WTC11 (cell line): Measurements from ENCODE around the gene FBXW9. TPM values are rescaled to one million over a fixed set of nuclear protein-coding genes. Genes with fewer than 3 reads are reported as not detected.
"Not testable (repeated sequence)": the region's sequence is repeated elsewhere in the genome, so short reads cannot be mapped to it uniquely, and the experiment has no call there.

Source experiments
- ATAC-seq: fragments of 200-7000 bp; cut with Tn5 transposase; 2 replicates; pipeline ENCODE4 v1.10.0; 2021; ENCODE audit warnings: mild to moderate bottlenecking, moderate library complexity
- CTCF ChIA-PET: fragments of 300-600 bp; sonication (Branson Sonifier 250); formaldehyde crosslinking; loops from one replicate; lab custom pipeline; 2021; ENCODE audit warnings: antibody characterized with exemption; lab: Charles Lee
- POLR2A ChIA-PET: fragments of 350-600 bp; sonication (Branson Sonifier 250); formaldehyde crosslinking; loops from one replicate; lab custom pipeline; 2021; ENCODE audit warnings: antibody characterized with exemption; lab: Charles Lee
- DNase-seq: peaks from one replicate; pipeline ENCODE4 v3.0.0; 2021; ENCODE audit warnings: low spot score
- H3K27ac Mint-ChIP-seq: 2 replicates; pipeline ENCODE4 v1.8.0; 2021; ENCODE audit warnings: mixed read lengths
- H3K27me3 Mint-ChIP-seq: 2 replicates; pipeline ENCODE4 v1.8.0; 2021; ENCODE audit warnings: low read depth, mild to moderate bottlenecking, moderate library complexity, mixed read lengths
- H3K36me3 Mint-ChIP-seq: 2 replicates; pipeline ENCODE4 v1.8.0; 2021; ENCODE audit warnings: mixed read lengths
- H3K4me1 Mint-ChIP-seq: 2 replicates; pipeline ENCODE4 v1.8.0; 2022; ENCODE audit warnings: mixed read lengths
- H3K4me3 Mint-ChIP-seq: 2 replicates; pipeline ENCODE4 v1.8.0; 2021; ENCODE audit warnings: mild to moderate bottlenecking, moderate library complexity, mixed read lengths
- H3K9me3 Mint-ChIP-seq: 2 replicates; pipeline ENCODE4 v1.8.0; 2021; ENCODE audit warnings: mixed read lengths
- CREB1 ChIP-seq: sonication (generic); formaldehyde crosslinking; IDR thresholded peaks from 2 replicates; pipeline ENCODE4 v1.8.0; 2023; ENCODE audit warnings: mild to moderate bottlenecking, missing genetic modification reagents
- FOXP1 ChIP-seq: sonication (generic); formaldehyde crosslinking; IDR thresholded peaks from 2 replicates; pipeline ENCODE4 v1.8.0; 2022; ENCODE audit warnings: missing genetic modification reagents, mild to moderate bottlenecking, moderate library complexity, borderline replicate concordance
- HMGA2 ChIP-seq: fragments of 250-450 bp; sonication (Bioruptor Pico); IDR thresholded peaks from 2 replicates; pipeline ENCODE4 v1.4.0; 2021; ENCODE audit warnings: mild to moderate bottlenecking, moderate library complexity
- NFATC4 ChIP-seq: fragments of 250-450 bp; sonication (Bioruptor Pico); IDR thresholded peaks from 2 replicates; pipeline ENCODE4 v1.9.0; 2021; ENCODE audit warnings: mild to moderate bottlenecking
- NR1H2 ChIP-seq: sonication (generic); formaldehyde crosslinking; IDR thresholded peaks from 2 replicates; pipeline ENCODE4 v1.9.0; 2021; ENCODE audit warnings: mild to moderate bottlenecking, moderate library complexity, missing genetic modification reagents
- RELA ChIP-seq: sonication (generic); formaldehyde crosslinking; IDR thresholded peaks from 2 replicates; pipeline ENCODE4 v1.8.1; 2022; ENCODE audit warnings: missing genetic modification reagents, mild to moderate bottlenecking, borderline replicate concordance
- RORB ChIP-seq: fragments of 250-450 bp; sonication (Bioruptor Pico); IDR thresholded peaks from 2 replicates; pipeline ENCODE4 v1.9.0; 2021; ENCODE audit warnings: mild to moderate bottlenecking
- ZBTB21 ChIP-seq: sonication (generic); formaldehyde crosslinking; IDR thresholded peaks from 2 replicates; pipeline ENCODE4 v1.8.1; 2023; ENCODE audit warnings: mild to moderate bottlenecking, missing genetic modification reagents, borderline replicate concordance
- ZNF232 ChIP-seq: sonication (generic); formaldehyde crosslinking; IDR thresholded peaks from 2 replicates; pipeline ENCODE4 v1.8.0; 2022; ENCODE audit warnings: mild to moderate bottlenecking, missing genetic modification reagents
- ZNF416 ChIP-seq: fragments of 250-450 bp; sonication (Bioruptor Pico); IDR thresholded peaks from 2 replicates; pipeline ENCODE4 v1.9.0; 2021; ENCODE audit warnings: mild to moderate bottlenecking, inconsistent platforms
- ZNF423 ChIP-seq: fragments of 250-450 bp; sonication (Bioruptor Pico); IDR thresholded peaks from 2 replicates; pipeline ENCODE4 v2.1.2; 2022; ENCODE audit warnings: mild to moderate bottlenecking, moderate library complexity
- ZNF671 ChIP-seq: fragments of 250-450 bp; sonication (Bioruptor Pico); IDR thresholded peaks from 2 replicates; pipeline ENCODE4 v1.8.0; 2021; ENCODE audit warnings: mild to moderate bottlenecking
- total RNA-seq: library from RNA; stranded (reverse); gene quantifications from 3 replicates; pipeline ENCODE4 v1.2.3, GENCODE V29; 2021
- TF ChIP-seq, protein P1 (sequence below): sonication (generic); formaldehyde crosslinking; IDR thresholded peaks from 2 replicates; pipeline ENCODE4 v1.8.1; 2023; ENCODE audit warnings: mild to moderate bottlenecking, missing genetic modification reagents
- TF ChIP-seq, protein P2 (sequence below): sonication (generic); formaldehyde crosslinking; IDR thresholded peaks from 2 replicates; pipeline ENCODE4 v1.8.0; 2022; ENCODE audit warnings: mild to moderate bottlenecking, missing genetic modification reagents
- TF ChIP-seq, protein P3 (sequence below): fragments of 200-600 bp; IDR thresholded peaks from 2 replicates; pipeline ENCODE4 v1.8.0; 2022; ENCODE audit warnings: antibody characterized with exemption
- TF ChIP-seq, protein P4 (sequence below): fragments of 250-450 bp; sonication (Bioruptor Pico); IDR thresholded peaks from 2 replicates; pipeline ENCODE4 v1.8.0; 2021; ENCODE audit warnings: mild to moderate bottlenecking
- TF ChIP-seq, protein P5 (sequence below): fragments of 250-450 bp; sonication (Bioruptor Pico); conservative IDR thresholded peaks from 2 replicates; pipeline ENCODE4 v1.9.0; 2021; ENCODE audit warnings: mild to moderate bottlenecking
- TF ChIP-seq, protein P6 (sequence below): sonication (generic); formaldehyde crosslinking; IDR thresholded peaks from 2 replicates; pipeline ENCODE4 v1.8.1; 2023; ENCODE audit warnings: mild to moderate bottlenecking, moderate library complexity, missing genetic modification reagents
- TF ChIP-seq, protein P7 (sequence below): sonication (generic); formaldehyde crosslinking; IDR thresholded peaks from 2 replicates; pipeline ENCODE4 v1.8.1; 2022; ENCODE audit warnings: missing genetic modification reagents, borderline replicate concordance

The FBXW9 gene
- total RNA-seq, 1 experiment from 2014 or later, result 15.2 TPM

DNA sequence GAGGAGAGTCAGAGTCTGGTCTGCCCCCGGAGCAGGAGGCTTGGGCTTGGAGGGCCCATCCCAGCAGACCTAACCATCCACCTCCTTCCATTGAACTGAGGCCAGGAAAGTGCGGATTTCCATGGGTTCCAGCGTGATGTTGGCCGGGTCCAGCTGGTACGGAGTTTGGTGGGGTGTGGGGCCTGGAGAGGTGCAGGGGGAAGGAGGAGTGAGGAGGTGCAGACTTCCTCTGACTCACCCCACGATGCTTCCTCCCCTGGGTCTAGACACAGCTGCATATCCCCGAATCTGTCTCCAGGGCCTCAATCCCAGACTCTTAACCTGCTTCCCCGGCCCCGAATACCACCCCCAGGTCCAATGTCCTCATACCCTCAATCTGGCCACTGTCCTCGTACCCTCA, 49.9 kb downstream of the FBXW9 start:
- H3K9me3 Mint-ChIP-seq, result no peaks in the 10 kb centered on the region
- peak overlapping the region; percentile 76 for H3K4me3 Mint-ChIP-seq
- ChIA-PET CTCF (interaction anchor here (1.1 to 2.8 kb wide), 6 partner anchors 10 to 83 kb away, joined by 3 to 22 read pairs (median 10); partner anchors contain the start of genes DHPS, MAN2B1 and WDR83), POLR2A (no interaction called here)
- peaks cover 6% of the 10 kb centered on the region for H3K36me3 Mint-ChIP-seq
- peaks cover 15% of the 10 kb centered on the region for H3K27me3 Mint-ChIP-seq
- H3K27ac Mint-ChIP-seq, result no peak overlapping the region
- TF ChIP-seq NFATC4 (CRISPR knock-in tag) (no peak), ZNF416 (no peak), CREB1 (CRISPR knock-in tag) (no peak), ZBTB21 (no peak), RELA (no peak), HMGA2 (CRISPR knock-in tag) (no peak), ZNF232 (no peak), NR1H2 (CRISPR knock-in tag) (no peak), RORB (no peak), ZNF423 (CRISPR knock-in tag) (no peak), ZNF671 (CRISPR knock-in tag) (no peak), FOXP1 (CRISPR knock-in tag) (no peak)
- TF ChIP-seq, protein P1, sequence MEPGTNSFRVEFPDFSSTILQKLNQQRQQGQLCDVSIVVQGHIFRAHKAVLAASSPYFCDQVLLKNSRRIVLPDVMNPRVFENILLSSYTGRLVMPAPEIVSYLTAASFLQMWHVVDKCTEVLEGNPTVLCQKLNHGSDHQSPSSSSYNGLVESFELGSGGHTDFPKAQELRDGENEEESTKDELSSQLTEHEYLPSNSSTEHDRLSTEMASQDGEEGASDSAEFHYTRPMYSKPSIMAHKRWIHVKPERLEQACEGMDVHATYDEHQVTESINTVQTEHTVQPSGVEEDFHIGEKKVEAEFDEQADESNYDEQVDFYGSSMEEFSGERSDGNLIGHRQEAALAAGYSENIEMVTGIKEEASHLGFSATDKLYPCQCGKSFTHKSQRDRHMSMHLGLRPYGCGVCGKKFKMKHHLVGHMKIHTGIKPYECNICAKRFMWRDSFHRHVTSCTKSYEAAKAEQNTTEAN, result no peak
- TF ChIP-seq, protein P2, sequence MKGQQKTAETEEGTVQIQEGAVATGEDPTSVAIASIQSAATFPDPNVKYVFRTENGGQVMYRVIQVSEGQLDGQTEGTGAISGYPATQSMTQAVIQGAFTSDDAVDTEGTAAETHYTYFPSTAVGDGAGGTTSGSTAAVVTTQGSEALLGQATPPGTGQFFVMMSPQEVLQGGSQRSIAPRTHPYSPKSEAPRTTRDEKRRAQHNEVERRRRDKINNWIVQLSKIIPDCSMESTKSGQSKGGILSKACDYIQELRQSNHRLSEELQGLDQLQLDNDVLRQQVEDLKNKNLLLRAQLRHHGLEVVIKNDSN (CRISPR knock-in tag), result no peak
- TF ChIP-seq, protein P3, sequence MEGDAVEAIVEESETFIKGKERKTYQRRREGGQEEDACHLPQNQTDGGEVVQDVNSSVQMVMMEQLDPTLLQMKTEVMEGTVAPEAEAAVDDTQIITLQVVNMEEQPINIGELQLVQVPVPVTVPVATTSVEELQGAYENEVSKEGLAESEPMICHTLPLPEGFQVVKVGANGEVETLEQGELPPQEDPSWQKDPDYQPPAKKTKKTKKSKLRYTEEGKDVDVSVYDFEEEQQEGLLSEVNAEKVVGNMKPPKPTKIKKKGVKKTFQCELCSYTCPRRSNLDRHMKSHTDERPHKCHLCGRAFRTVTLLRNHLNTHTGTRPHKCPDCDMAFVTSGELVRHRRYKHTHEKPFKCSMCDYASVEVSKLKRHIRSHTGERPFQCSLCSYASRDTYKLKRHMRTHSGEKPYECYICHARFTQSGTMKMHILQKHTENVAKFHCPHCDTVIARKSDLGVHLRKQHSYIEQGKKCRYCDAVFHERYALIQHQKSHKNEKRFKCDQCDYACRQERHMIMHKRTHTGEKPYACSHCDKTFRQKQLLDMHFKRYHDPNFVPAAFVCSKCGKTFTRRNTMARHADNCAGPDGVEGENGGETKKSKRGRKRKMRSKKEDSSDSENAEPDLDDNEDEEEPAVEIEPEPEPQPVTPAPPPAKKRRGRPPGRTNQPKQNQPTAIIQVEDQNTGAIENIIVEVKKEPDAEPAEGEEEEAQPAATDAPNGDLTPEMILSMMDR, result no peak
- TF ChIP-seq, protein P4, sequence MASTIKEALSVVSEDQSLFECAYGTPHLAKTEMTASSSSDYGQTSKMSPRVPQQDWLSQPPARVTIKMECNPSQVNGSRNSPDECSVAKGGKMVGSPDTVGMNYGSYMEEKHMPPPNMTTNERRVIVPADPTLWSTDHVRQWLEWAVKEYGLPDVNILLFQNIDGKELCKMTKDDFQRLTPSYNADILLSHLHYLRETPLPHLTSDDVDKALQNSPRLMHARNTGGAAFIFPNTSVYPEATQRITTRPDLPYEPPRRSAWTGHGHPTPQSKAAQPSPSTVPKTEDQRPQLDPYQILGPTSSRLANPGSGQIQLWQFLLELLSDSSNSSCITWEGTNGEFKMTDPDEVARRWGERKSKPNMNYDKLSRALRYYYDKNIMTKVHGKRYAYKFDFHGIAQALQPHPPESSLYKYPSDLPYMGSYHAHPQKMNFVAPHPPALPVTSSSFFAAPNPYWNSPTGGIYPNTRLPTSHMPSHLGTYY (CRISPR knock-in tag), result no peak
- TF ChIP-seq, protein P5, sequence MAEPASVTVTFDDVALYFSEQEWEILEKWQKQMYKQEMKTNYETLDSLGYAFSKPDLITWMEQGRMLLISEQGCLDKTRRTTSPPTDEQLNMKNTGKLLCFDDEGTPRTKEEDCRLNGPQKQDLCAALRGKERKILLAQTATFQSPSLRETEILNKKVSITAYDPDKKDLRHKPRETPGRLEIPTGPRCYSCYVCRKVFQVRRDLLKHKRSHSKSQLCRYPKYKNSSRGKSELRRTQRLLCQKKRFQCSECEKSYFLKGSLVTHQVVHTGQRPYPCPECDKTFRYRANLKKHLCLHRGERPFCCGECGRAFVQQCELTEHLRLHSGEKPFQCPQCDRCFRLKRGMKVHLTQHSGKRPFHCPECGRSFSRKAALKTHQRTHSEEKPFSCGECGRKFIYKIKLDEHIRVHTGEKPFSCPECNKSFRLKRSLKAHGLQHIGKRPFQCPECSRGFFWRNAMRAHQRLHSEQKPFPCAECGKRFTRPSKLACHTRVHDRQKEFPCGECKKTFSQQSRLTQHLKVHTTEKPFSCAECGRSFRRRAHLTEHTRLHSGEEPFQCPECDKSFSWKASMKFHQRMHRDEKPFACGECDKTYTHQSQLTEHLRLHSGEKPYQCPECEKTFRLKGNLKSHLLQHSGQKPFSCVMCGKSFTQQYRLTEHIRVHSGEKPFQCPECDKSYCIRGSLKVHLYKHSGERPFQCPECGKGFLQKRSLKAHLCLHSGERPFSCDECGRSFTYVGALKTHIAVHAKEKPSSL (CRISPR knock-in tag), result no peak
- TF ChIP-seq, protein P6, sequence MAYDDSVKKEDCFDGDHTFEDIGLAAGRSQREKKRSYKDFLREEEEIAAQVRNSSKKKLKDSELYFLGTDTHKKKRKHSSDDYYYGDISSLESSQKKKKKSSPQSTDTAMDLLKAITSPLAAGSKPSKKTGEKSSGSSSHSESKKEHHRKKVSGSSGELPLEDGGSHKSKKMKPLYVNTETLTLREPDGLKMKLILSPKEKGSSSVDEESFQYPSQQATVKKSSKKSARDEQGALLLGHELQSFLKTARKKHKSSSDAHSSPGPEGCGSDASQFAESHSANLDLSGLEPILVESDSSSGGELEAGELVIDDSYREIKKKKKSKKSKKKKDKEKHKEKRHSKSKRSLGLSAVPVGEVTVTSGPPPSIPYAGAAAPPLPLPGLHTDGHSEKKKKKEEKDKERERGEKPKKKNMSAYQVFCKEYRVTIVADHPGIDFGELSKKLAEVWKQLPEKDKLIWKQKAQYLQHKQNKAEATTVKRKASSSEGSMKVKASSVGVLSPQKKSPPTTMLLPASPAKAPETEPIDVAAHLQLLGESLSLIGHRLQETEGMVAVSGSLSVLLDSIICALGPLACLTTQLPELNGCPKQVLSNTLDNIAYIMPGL, result no peak
- TF ChIP-seq, protein P7, sequence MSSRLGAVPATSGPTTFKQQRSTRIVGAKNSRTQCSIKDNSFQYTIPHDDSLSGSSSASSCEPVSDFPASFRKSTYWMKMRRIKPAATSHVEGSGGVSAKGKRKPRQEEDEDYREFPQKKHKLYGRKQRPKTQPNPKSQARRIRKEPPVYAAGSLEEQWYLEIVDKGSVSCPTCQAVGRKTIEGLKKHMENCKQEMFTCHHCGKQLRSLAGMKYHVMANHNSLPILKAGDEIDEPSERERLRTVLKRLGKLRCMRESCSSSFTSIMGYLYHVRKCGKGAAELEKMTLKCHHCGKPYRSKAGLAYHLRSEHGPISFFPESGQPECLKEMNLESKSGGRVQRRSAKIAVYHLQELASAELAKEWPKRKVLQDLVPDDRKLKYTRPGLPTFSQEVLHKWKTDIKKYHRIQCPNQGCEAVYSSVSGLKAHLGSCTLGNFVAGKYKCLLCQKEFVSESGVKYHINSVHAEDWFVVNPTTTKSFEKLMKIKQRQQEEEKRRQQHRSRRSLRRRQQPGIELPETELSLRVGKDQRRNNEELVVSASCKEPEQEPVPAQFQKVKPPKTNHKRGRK (CRISPR knock-in tag), result no peak
- peaks cover 11% of the 10 kb centered on the region for H3K4me1 Mint-ChIP-seq
- ATAC-seq, result no peak
- no peak for DNase-seq

DNA sequence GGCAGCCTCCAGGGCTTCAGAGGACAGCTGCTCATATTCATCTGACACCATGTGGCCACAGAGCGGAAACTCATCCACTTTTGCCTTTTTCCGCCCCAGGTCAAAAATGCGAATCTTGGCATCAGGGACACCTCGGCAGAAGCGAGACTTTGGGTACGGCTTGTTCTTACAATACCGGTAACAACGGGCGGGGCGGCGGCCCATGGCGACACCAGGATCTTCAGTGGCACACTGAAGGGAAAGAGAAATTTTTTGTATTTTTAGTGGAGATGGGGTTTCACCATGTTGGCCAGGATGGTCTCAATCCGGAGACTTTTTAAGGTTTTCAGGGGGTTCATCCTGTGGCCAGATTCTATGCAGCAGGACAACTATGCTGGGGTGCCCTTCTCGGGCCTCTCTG, 52.7 kb downstream of the FBXW9 start:
- H3K36me3 Mint-ChIP-seq, POLR2A ChIA-PET, H3K9me3 Mint-ChIP-seq, DNase-seq, H3K27ac Mint-ChIP-seq, CTCF ChIA-PET, H3K4me3 Mint-ChIP-seq, ATAC-seq: not testable (repeated sequence)
- H3K27me3 Mint-ChIP-seq, result peaks cover 27% of the 10 kb centered on the region
- H3K4me1 Mint-ChIP-seq, result peaks cover 15% of the 10 kb centered on the region
